Measurements from ENCODE around the gene PNPLA1.

The PNPLA1 gene

GRCh38 chr6:36235309-36235708 is 34.6 kb upstream of the PNPLA1 start:
- CTCF ChIA-PET, result no interaction called here
- no peak for TF ChIP-seq CTCF (IDR thresholded peaks at IDR 0.05; ENCODE audit: insufficient read depth, low read length, missing control alignments)
- POLR2A ChIA-PET, result no interaction called here
- no peak for DNase-seq (ENCODE audit: low read depth, low spot score)
- H3K4me3 ChIP-seq (ENCODE audit: low read depth, low read length), result no peak overlapping the region

GRCh38 chr6:36235862-36236261 is 34.0 kb upstream of the PNPLA1 start:
- H3K4me3 ChIP-seq (ENCODE audit: low read depth, low read length), result no peak overlapping the region
- POLR2A ChIA-PET, result no interaction called here
- CTCF ChIA-PET, result no interaction called here
- no peak for TF ChIP-seq CTCF (IDR thresholded peaks at IDR 0.05; ENCODE audit: insufficient read depth, low read length, missing control alignments)
- DNase-seq (ENCODE audit: low read depth, low spot score), result no peak

GRCh38 chr6:36239774-36240173 is 30.1 kb upstream of the PNPLA1 start:
- no peak for TF ChIP-seq CTCF (IDR thresholded peaks at IDR 0.05; ENCODE audit: insufficient read depth, low read length, missing control alignments)
- no peak overlapping the region for H3K4me3 ChIP-seq (ENCODE audit: low read depth, low read length)
- CTCF ChIA-PET, result interaction anchor here (2.1 kb wide), 1 partner anchor 121 kb away, joined by 5 read pairs; no protein-coding TSS in a partner anchor
- POLR2A ChIA-PET, result no interaction called here
- DNase-seq (ENCODE audit: low read depth, low spot score), result no peak

- TF ChIP-seq CTCF (IDR thresholded peaks at IDR 0.05; ENCODE audit: insufficient read depth, low read length, missing control alignments), result no peak
- POLR2A ChIA-PET, result no interaction called here
- DNase-seq (ENCODE audit: low read depth, low spot score), result no peak
- CTCF ChIA-PET, result interaction anchor here (0.9 to 2.1 kb wide), 2 partner anchors 60 to 119 kb away, joined by 3 to 5 read pairs; no protein-coding TSS in a partner anchor
- H3K4me3 ChIP-seq (ENCODE audit: low read depth, low read length), result no peak overlapping the region
Observed at GRCh38 chr6:36241728-36242127, 28.1 kb upstream of the PNPLA1 start.

- no peak for DNase-seq (ENCODE audit: low read depth, low spot score)
- no peak overlapping the region for H3K4me3 ChIP-seq (ENCODE audit: low read depth, low read length)
- no peak for TF ChIP-seq CTCF (IDR thresholded peaks at IDR 0.05; ENCODE audit: insufficient read depth, low read length, missing control alignments)
- POLR2A ChIA-PET, result no interaction called here
- CTCF ChIA-PET, result interaction anchor here (1.1 kb wide), 1 partner anchor 60 kb away, joined by 3 read pairs; no protein-coding TSS in a partner anchor
Observed at GRCh38 chr6:36242161-36242560, 27.7 kb upstream of the PNPLA1 start.

- ChIA-PET CTCF (interaction anchor here (1.1 kb wide), 1 partner anchor 59 kb away, joined by 3 read pairs; no protein-coding TSS in a partner anchor), POLR2A (no interaction called here)
- TF ChIP-seq CTCF (IDR thresholded peaks at IDR 0.05; ENCODE audit: insufficient read depth, low read length, missing control alignments), result no peak
- no peak overlapping the region for H3K4me3 ChIP-seq (ENCODE audit: low read depth, low read length)
- DNase-seq (ENCODE audit: low read depth, low spot score), result no peak
Observed at GRCh38 chr6:36242626-36243025, 27.2 kb upstream of the PNPLA1 start.

Data from AG04449 (cell line).